MM.1S (cell line): Measurements from ENCODE around the gene KHK.

Experiments used
- DNase-seq: peaks from one replicate; pipeline ENCODE4 v3.0.0-alpha.2; 2015
- H2AFZ ChIP-seq: fragments of 300-600 bp; sonication (generic); 2 replicates; pipeline ENCODE4 v1.6.0; 2016; ENCODE audit warnings: antibody characterized with exemption, low read length
- H3F3A ChIP-seq: fragments of 300-600 bp; sonication (generic); 2 replicates; pipeline ENCODE4 v1.6.1; 2016; ENCODE audit warnings: mild to moderate bottlenecking, antibody characterized with exemption, low read length, moderate library complexity, mixed read lengths; ENCODE audit not compliant: insufficient read depth
- H3K27ac ChIP-seq: fragments of 300-600 bp; sonication (generic); 2 replicates; pipeline ENCODE4 v1.5.1; 2016; ENCODE audit warnings: mild to moderate bottlenecking, low read length
- H3K27me3 ChIP-seq: fragments of 300-600 bp; sonication (generic); replicated peaks from 2 replicates; pipeline ENCODE4 v1.6.0; 2016; ENCODE audit warnings: low read length; ENCODE audit not compliant: insufficient read depth
- H3K36me3 ChIP-seq: fragments of 300-600 bp; sonication (generic); replicated peaks from 2 replicates; pipeline ENCODE4 v1.6.1; 2016; ENCODE audit warnings: mild to moderate bottlenecking, low read length, mixed read lengths; ENCODE audit not compliant: insufficient read depth
- H3K4me1 ChIP-seq: fragments of 300-600 bp; sonication (generic); 2 replicates; pipeline ENCODE4 v1.6.1; 2016; ENCODE audit warnings: low read length, mixed read lengths
- H3K4me2 ChIP-seq: fragments of 300-600 bp; sonication (generic); 2 replicates; pipeline ENCODE4 v1.6.0; 2016; ENCODE audit warnings: low read depth, low read length
- H3K4me3 ChIP-seq: fragments of 300-600 bp; sonication (generic); 2 replicates; pipeline ENCODE4 v1.5.1; 2016; ENCODE audit warnings: low read length, mixed read lengths
- H3K79me2 ChIP-seq: fragments of 300-600 bp; sonication (generic); 2 replicates; pipeline ENCODE4 v1.6.1; 2016; ENCODE audit warnings: mixed run types, low read length, mixed read lengths
- H3K9ac ChIP-seq: fragments of 300-600 bp; sonication (generic); 2 replicates; pipeline ENCODE4 v1.6.1; 2016; ENCODE audit warnings: low read length, mixed read lengths
- H3K9me2 ChIP-seq: fragments of 300-600 bp; sonication (generic); replicated peaks from 2 replicates; pipeline ENCODE4 v1.6.1; 2016; ENCODE audit warnings: mild to moderate bottlenecking, low read length, mixed read lengths; ENCODE audit not compliant: insufficient read depth
- H3K9me3 ChIP-seq: fragments of 300-600 bp; sonication (generic); replicated peaks from 2 replicates; pipeline ENCODE4 v1.6.1; 2016; ENCODE audit warnings: mild to moderate bottlenecking, low read length, mixed read lengths; ENCODE audit not compliant: insufficient read depth
- H4K20me1 ChIP-seq: fragments of 300-600 bp; sonication (generic); 2 replicates; pipeline ENCODE4 v1.6.1; 2016; ENCODE audit warnings: mild to moderate bottlenecking, low read length, moderate library complexity, mixed read lengths; ENCODE audit not compliant: insufficient read depth
- CTCF ChIP-seq: fragments of 300-600 bp; sonication (generic); IDR thresholded peaks from 2 replicates; pipeline ENCODE4 v1.5.1; 2016; ENCODE audit warnings: antibody characterized with exemption, low read length, mixed read lengths
- EZH2 ChIP-seq: fragments of 300-600 bp; sonication (generic); optimal IDR thresholded peaks from 2 replicates; pipeline ENCODE3; 2017; ENCODE audit warnings: low read depth, mild to moderate bottlenecking, antibody characterized with exemption, low read length, mixed read lengths
- EZH2phosphoT487 ChIP-seq: fragments of 300-600 bp; sonication (generic); IDR thresholded peaks from 2 replicates; pipeline ENCODE4 v1.6.1; 2018; ENCODE audit warnings: antibody characterized with exemption, low read length

KHK gene

GRCh38 chr2:27086724-27087593 lies at the start of gene KHK:
TSS of gene KHK (plus strand) at chr2:27086772. CDS start at chr2:27087260, 488 bp downstream.
- Histone ChIP-seq H2AFZ (peak within 1 kb of the TSS; percentile 79), H4K20me1 (no peaks in the 10 kb centered on the region), H3K4me1 (peaks cover 8% of the 10 kb centered on the region), H3F3A (peaks cover 20% of the 10 kb centered on the region), H3K4me3 (peak within 1 kb of the TSS; percentile 84), H3K9ac (peak within 1 kb of the TSS; percentile 66), H3K9me3 (no peaks in the 10 kb centered on the region), H3K27ac (peak within 1 kb of the TSS; percentile 73), H3K79me2 (peaks cover 21% of the 10 kb centered on the region), H3K4me2 (peak within 1 kb of the TSS; percentile 99), H3K9me2 (no peaks in the 10 kb centered on the region), H3K27me3 (no peaks in the 10 kb centered on the region), H3K36me3 (no peaks in the 10 kb centered on the region)
- TF ChIP-seq EZH2 (no peak), CTCF (no peak), EZH2phosphoT487 (no peak)
- DNase-seq: no peak

- Histone ChIP-seq H2AFZ (no peak overlapping the region), H4K20me1 (no peaks in the 10 kb centered on the region), H3K4me3 (no peak overlapping the region), H3K9me3 (no peaks in the 10 kb centered on the region), H3K9ac (no peak overlapping the region), H3F3A (no peaks in the 10 kb centered on the region), H3K27me3 (no peaks in the 10 kb centered on the region), H3K4me2 (no peak overlapping the region), H3K79me2 (peaks cover 40% of the 10 kb centered on the region), H3K9me2 (no peaks in the 10 kb centered on the region), H3K4me1 (peaks cover 5% of the 10 kb centered on the region), H3K27ac (no peak overlapping the region), H3K36me3 (peaks cover 11% of the 10 kb centered on the region)
- TF ChIP-seq EZH2: no peak
- no peak for TF ChIP-seq CTCF
- TF ChIP-seq EZH2phosphoT487: no peak
- no peak for DNase-seq
Observed at GRCh38 chr2:27038012-27038411, 48.6 kb upstream of the KHK start.

GRCh38 chr2:27038631-27039339 lies 47.8 kb upstream of the KHK start:
- peaks cover 32% of the 10 kb centered on the region for H3K79me2 ChIP-seq
- H3K36me3 ChIP-seq: peaks cover 11% of the 10 kb centered on the region
- H3F3A ChIP-seq: no peaks in the 10 kb centered on the region
- no peaks in the 10 kb centered on the region for H4K20me1 ChIP-seq
- H3K4me1 ChIP-seq: peaks cover 5% of the 10 kb centered on the region
- H3K4me3 ChIP-seq: no peak overlapping the region
- no peak for DNase-seq
- H3K9me3 ChIP-seq: no peaks in the 10 kb centered on the region
- no peak overlapping the region for H3K27ac ChIP-seq
- H3K27me3 ChIP-seq: no peaks in the 10 kb centered on the region
- H3K9ac ChIP-seq: no peak overlapping the region
- no peaks in the 10 kb centered on the region for H3K9me2 ChIP-seq
- TF ChIP-seq CTCF: no peak
- H2AFZ ChIP-seq: no peak overlapping the region
- no peak overlapping the region for H3K4me2 ChIP-seq
